Parietal lobe (tissue), 1 donor: Measurements from ENCODE around the gene GBP2. TPM values are rescaled to one million over a fixed set of nuclear protein-coding genes. Genes with fewer than 3 reads are reported as not detected.

Source experiments
- total RNA-seq: library from RNA; depleted of rRNA; stranded (reverse); fragments of >200 nt; gene quantifications from one replicate; pipeline ENCODE4 v1.2.3, GENCODE V29; 2014

GBP2 gene
- not detected for total RNA-seq

DNA sequence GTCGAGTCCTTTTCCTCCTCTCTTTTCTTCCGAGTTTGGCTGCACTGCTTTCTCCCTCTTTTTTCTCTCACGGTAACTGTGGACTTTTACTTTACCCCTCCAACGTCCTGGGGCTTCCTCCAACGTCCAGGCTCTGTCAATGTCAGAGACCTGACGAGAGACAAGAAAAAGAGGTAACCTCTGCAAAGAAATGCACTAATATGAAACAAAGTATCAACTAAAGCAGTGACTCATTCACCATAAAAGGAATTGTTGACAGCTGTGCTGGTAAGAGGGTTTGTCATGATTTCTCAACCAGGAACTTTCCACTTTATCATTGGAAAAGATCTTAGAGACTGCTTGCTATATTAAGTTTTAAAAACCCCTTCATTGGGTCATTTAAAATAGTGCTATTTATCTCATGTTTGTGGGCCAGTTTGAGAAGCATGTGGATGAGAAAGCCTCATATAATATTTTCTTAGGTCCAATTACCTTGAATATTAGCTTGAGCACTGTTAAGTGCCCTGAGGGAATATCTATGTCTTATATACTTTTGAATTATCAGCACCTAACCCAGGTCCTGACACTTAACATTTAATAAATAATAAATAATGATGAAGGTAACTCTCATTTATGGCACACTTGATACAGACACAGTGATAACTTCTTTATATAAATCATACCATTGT is at the start of gene GBP2:
Gene GBP2 (minus strand): TSS at position 202 of the 668 bp plus-strand sequence. CDS start 4,148 bp downstream, outside the sequence.

GRCh38 chr1:89065079-89065868 is 60.6 kb downstream of the GBP2 start, which contains the start of gene GBP1:
GBP1 (minus strand) TSS chr1:89065208; CDS start chr1:89063234, 1,974 bp downstream.

Other genes starting within 250 kb of the GBP2 start
- 44.1 TPM for gene GTF2B, start 234.5 kb downstream of the GBP2 start, total RNA-seq
- gene KYAT3, start 133.5 kb downstream of the GBP2 start, total RNA-seq = 13.5 TPM
- 31.6 TPM for gene RBMXL1, start 133.5 kb downstream of the GBP2 start, total RNA-seq
- 0.31 TPM for gene GBP3, start 103.2 kb downstream of the GBP2 start, total RNA-seq
- gene GBP1, start 60.9 kb downstream of the GBP2 start, total RNA-seq = 0.63 TPM
- gene GBP7, start 49.9 kb upstream of the GBP2 start, total RNA-seq = not detected
- 1.3 TPM for gene GBP4, start 72.8 kb upstream of the GBP2 start, total RNA-seq
- not detected for gene GBP5, start 146.7 kb upstream of the GBP2 start, total RNA-seq
- 0.31 TPM for gene GBP6, start 237.9 kb upstream of the GBP2 start, total RNA-seq